Lung microvascular endothelial cell (primary cell): ENCODE results near the gene SART1. TPM values are rescaled to one million over a fixed set of nuclear protein-coding genes. Genes with fewer than 3 reads are reported as not detected.
"Not testable (repeated sequence)": the region's sequence is repeated elsewhere in the genome, so short reads cannot be mapped to it uniquely, and the experiment has no call there.

Source experiments
- DNase-seq, 2 donors: peaks; one replicate each; pipeline versions ENCODE4 v3.0.0 to v3.0.0-alpha.2; 2010; ENCODE audit warnings: low read depth in 2 of 2
- total RNA-seq: library from RNA; depleted of rRNA; stranded (reverse); fragments of >200 nt; gene quantifications from 2 replicates; pipeline ENCODE4 v1.2.1, GENCODE V29; 2014

The SART1 gene
- total RNA-seq, 1 donor from 2014 or later: 30.2 TPM

DNA sequence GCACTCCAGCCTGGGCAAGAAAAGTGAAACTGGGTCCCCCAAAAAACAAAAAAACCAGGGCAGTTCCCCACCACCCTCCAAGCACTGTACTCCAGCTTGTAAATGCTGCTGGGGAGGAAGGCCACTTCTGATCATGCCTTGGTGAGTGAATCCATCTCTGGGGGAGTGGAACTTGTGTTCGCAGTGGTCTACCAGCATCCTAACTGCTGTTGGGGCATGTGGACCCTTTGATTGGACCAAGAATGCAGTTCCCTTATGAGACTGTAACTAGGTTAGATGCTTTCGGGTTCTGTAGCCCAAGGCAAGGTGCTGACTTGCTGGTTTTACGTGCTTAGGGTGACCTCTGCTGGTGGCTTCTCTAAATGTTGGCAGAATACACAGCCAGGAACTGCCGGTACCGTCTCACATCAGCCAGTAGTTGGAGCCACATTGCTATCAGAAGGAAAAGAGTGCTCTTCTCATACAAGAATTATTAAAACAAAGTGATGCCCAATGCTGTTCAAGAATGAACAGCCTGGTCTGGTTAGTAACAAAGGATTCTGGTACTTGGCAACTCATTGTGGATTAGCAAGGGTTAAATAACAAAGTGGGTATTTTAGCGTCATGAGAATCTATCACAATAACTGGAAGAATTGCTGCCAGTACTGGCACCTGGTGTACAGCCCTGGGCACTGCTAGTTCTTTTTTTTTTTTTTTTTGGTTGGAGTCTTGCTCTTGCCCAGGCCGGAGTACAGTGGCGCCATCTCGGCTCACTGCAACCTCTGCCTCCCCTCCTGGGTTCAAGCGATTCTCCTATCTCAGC, 27.5 kb downstream of the SART1 start:
- DNase-seq: peak; percentile 96 to 97

GRCh38 chr11:65992056-65992455, 30.5 kb downstream of the SART1 start:
- DNase-seq: no peak

DNA sequence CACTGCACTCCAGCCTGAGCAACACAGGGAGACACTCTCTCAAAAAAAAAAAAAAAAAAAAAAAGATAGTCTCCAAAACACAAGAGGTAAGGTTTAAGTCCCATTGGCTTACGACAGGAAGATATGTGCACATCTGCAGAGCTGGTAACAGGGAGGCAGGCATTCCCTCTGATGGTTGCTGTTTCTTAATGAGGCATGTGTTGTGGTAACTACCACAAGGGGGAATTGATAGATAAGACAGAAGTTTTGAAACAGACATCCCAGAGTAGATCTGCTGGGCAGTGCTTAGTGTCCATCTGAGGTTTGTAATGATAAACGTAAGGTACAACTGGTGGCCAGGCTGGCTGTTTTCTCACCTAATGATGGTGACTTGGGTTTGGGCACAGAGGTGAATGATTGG, 35.8 kb downstream of the SART1 start:
- no peak for DNase-seq

DNA sequence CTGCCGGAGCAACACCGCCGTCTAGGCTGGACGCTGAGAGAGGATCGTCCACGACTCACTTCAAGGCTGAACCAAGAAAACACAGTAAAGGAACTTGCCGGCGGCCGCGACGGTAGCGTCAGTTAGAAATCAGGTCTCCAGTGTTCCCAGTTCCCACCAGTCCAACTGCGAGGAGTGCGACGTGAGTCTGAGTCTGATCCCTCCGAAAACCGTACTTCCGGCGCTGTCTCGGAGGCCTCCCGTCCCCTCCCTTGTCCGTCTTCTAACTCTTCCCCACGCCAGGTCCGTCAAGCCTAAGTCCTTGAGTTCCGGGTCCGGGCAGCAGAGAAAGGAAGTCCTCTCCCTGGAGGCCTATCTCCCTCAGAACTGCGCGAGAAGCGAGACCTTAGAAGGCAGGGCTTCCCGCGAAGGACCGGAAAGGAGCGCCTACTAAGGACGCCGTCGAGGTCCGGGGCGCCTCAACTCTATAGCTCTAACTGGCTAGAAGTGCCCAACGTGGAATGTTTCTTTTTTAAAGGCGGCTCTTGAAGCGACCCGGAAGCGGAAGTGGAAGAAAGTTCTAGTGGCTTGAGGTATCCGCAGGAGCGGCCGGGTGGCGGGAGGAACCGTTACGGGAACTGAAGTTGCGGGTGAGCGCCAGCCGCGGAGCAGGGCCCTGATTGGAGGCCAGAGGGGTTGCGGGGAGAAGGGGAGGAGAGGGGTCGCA, 40.6 kb downstream of the SART1 start, which contains the start of the genes BANF1 and EIF1AD:
BANF1 (plus strand) TSS at position 562 of the 706 bp plus-strand sequence. CDS start 748 bp downstream, outside the sequence.
EIF1AD (minus strand) TSS at position 216 of the 706 bp plus-strand sequence. CDS start 1,768 bp downstream, outside the sequence.
- DNase-seq: peak; percentile 94 to 99

DNA sequence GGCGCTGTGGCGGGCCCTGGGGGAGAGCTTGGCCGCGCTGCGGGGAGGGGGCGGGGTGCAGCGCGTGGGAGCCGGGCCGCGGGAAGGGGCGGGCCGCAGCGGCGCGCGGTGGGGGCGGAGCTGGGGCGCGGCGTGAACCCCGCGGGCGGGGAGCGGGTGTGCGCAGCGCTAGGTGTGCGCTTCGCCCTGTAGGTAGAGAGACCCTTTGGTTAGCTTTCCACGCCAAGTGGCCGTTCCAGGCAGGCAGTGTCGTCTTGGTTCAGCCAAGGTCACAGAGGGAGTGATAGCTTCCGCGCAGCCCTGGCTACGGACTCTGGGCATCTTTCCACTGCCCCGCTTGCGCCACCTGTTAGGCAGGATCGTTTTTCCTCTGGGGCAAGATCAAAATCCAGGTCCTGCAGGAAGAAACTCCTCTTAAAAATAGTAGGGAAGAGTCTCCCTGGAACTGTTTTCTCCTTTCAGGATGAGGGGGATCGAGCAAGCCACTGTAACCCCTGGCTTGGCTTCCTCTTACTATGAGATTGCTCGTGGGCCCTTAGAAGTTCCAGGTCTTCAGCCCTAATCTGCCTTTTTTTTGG, 41.2 kb downstream of the SART1 start:
- DNase-seq: peak in 1 of 2 donors; percentile 65

GRCh38 chr11:66003291-66003690, 41.8 kb downstream of the SART1 start:
- no peak for DNase-seq

- DNase-seq: no peak
Measured at GRCh38 chr11:66004186-66004585, 42.7 kb downstream of the SART1 start.

GRCh38 chr11:66006134-66006890, 44.8 kb downstream of the SART1 start:
- no peak for DNase-seq

- no peak for DNase-seq
Measured at GRCh38 chr11:66006891-66007176, 45.3 kb downstream of the SART1 start.

GRCh38 chr11:66007201-66007634, 45.7 kb downstream of the SART1 start:
- DNase-seq: no peak

- DNase-seq: no peak
Measured at GRCh38 chr11:66008095-66008467, 46.5 kb downstream of the SART1 start.

GRCh38 chr11:66008468-66009101, 47.1 kb downstream of the SART1 start:
- no peak for DNase-seq

DNA sequence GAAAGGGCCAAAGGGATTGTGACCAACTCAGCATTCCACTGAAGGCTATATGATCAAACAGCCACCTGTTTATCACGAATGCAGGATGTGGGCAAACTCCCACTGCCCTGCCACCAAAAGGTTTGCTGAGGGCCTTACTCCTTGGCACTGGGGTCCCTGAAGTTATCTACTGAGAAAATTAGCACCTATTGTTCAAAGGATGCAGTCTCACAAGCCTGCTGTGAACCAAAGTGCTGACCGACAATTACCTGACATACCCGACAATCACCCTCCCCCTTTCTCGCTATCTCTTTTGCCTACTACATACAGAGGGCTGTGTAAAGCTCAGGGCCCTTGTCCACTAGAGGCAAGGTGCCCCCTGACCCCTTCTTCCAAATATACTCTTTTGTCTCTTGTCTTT, 48.5 kb downstream of the SART1 start:
- not testable (repeated sequence) for DNase-seq

GRCh38 chr11:66011239-66011784, 49.8 kb downstream of the SART1 start:
- peak in 1 of 2 donors; percentile 37 for DNase-seq

DNA sequence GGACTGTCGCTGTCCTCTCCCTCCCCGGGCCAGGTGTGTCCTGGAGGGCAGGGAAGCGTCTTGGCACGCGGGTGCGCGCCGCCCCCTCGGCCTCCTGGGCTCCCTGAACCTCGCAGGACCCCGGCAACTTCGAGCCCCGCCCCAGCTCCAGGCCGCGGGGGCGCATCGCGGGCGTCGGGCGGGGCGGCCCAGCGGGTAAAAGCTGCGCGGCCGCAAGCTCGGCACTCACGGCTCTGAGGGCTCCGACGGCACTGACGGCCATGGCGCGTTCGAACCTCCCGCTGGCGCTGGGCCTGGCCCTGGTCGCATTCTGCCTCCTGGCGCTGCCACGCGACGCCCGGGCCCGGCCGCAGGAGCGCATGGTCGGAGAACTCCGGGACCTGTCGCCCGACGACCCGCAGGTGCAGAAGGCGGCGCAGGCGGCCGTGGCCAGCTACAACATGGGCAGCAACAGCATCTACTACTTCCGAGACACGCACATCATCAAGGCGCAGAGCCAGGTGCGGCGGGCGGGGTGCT, 50.3 kb downstream of the SART1 start, which contains the start of gene CST6:
CST6 (plus strand) TSS at position 224 of the 519 bp plus-strand sequence; CDS start at position 261, 37 bp downstream.
- DNase-seq: no peak

GRCh38 chr11:66012371-66012945, 50.9 kb downstream of the SART1 start:
- no peak for DNase-seq

DNA sequence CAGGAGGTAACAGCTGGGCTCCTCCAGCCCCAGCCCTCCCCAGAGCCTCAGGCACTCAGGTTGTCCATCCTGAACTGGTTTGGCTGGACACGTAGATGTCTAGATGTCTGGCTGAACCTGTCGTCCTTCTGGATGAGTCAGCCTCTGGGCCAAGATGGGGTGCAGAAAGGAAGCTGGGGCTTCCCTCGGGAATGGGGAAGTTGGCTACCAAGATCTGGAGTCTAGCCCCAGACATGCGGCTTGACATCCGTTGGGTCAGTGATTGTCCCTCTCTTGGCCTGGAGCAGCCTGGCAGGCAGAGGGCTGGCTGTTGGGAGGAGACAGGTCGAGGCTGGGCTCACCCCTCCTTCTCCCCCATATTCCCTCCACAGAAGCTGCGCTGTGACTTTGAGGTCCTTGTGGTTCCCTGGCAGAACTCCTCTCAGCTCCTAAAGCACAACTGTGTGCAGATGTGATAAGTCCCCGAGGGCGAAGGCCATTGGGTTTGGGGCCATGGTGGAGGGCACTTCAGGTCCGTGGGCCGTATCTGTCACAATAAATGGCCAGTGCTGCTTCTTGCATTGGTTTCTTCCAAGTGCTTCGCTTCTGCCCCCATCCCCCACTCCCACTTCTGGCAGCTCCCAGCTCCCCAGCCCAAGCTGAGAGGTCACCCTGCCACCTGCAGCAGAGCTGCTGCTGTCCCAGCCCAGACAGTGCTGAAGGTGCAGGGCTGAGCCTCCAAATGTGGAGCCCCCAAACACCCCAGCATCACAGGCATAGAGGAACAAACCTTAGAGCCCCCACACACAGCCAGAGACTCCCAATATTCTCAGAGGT, 51.6 kb downstream of the SART1 start:
- peak in 1 of 2 donors; percentile 41 for DNase-seq

GRCh38 chr11:66013762-66014100, 52.2 kb downstream of the SART1 start:
- DNase-seq: no peak

DNA sequence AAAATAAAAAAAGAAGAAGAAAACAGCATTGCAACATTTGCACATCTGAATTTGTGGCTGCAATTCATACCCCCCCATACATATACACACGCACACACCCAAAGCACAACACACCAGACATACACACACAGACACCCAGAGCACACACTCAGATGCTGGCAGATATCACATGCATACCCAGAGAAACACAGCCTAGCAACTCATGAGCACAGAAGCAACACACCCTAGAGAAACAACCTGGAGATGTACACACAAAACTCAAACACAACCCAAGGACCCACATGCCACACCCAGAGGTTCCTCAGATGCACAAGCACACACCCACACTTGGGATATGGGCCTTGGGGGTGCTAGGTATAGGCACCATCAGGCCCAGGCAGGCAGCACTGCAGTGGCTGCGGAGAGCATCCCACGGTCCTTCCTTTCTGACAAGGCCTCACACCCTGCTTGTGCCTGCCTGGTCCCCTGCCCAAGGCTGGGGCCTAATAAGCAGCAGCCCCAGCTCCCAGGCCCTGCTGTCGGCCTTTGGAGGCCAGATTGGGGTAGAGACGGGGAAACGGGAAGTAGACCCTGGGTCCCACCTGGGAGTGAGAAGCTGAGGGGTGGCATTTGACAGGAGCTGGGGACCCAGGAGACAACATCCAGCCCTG, 53.4 kb downstream of the SART1 start:
- no peak for DNase-seq
